HG02884 (cell line): ENCODE results near the gene DSEL.

Source experiments
- ATAC-seq: cut with Tn5 transposase; IDR thresholded peaks from one replicate; pipeline ENCODE4 v1.9.1; 2021; ENCODE audit warnings: mild to moderate bottlenecking, moderate library complexity; ENCODE audit not compliant: unreplicated experiment

DSEL gene

DNA sequence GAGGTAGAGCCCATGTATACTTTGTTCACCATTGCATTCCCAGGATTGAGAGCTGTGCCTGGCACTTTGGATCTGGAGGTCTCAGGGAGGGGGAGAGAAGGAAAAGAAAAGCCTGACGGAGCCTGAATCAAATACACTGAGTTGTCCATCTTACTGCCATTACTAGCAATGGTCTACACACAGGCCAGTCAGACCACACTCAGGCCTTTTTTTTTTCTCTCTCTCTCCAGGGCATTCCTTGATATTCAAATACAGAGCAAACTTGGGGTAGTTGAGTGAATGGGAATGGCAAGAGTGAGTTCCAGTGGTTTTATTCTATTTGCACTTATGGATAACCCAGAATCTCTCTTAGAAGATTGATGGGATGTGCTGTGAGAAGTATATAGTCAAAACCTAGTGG is 11.8 kb downstream of the DSEL start:
- no peak for ATAC-seq

DNA sequence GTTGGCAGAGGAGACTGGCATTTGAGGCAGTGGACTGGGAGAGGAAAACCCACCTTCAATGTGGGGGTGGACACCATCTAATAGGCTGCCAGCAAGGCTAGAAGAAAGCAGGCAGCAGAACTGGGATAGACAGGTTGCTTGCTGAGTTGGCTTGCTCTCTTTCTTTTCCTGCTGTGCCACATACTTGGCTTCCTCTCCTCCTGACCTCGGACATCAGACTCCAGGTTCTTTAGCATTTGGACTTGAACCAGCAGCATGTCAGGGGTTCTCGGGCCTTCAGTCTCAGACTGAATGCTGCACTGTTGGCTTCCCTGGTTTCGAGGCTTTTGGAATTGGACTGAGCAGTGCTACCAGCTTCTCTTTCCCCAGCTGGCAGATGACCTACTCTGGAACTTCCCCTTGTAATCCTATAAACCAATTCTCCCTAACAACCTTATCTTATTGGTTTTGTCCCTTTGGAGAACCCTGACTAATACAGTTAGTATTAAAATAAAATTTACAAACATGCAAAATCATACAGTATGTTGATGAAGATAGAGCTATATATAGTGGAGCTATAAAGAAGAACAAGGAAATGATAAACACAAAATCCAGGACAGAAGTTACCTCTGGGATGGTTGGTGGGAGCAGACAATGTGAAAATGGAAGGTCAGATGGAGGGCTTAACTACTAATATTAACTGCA is 15.9 kb downstream of the DSEL start:
- no peak for ATAC-seq

DNA sequence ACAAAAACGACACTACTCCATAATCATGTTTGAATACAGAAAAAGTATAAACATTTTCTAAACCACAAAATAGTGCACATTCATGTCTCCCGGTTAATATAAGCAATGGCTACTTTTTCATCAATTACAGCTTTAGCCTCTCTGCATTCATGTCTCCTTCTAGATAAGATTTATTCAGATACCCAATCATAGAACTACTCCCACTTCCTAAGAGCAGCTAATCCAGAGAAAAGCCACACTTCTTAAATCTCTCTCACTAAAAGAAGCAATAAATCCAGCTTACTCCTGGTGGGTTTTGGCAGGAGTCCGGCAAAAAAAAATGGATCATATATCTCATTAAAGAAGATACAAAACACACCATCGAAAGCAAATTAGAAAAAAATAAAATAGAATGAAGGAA is 20.1 kb downstream of the DSEL start:
- no peak for ATAC-seq

DNA sequence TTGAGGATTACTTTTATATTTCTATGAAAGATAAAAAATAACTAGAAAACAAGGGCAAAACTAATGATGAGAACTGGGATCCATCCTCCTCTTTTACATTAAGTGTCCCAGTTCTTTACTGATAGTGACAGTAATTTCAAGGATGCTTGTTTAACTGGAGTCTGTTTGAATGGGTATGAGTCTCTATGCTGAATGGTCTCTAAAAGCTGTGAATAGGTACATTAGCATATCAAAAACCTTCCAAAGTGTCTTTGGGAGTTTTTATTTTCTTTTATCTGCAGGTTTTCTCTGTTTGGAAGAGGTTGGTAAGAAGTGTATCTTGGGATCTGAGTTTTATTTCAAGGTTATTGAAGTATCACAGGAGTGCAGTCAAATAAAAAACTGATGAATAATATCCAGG is 30.0 kb downstream of the DSEL start:
- no peak for ATAC-seq

DNA sequence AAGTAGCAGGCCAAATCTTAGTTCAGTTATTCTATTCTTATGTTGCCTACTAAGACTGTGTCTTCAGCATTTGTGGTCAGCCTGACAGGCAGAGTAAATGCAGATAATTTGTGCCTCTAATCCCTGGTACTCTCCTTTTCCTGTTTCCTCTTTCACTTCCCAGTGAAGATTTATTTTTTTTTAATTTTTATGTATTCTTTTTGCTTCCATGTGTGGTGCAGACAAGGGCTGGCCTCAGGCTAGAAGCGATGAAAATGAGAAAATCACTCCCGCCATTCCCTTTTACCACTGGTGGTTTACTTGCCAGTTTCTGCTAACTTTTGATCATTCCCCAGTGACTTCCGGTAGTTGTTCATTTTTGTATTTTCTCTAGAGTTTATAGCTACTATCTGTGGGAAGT is 30.9 kb downstream of the DSEL start:
- no peak for ATAC-seq

DNA sequence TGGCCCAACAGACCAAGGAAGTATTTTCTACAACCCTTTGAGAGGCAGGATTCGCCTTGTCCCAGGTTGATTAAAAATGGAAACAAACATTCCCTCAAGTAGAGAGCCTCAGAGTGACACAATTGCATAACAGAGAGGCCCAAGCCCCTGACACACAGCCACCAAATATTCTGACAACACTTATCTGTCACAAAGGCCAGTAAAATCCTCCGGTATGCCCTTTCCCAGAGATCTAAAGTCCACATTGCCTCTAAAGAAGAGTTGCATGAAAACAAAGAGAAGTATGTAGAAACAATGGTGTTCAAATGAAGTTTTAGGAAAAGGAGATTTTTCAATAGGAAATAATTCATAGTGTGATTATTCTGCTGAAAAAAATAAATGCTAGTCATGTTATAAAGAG is 32.1 kb downstream of the DSEL start:
- ATAC-seq = no peak

DNA sequence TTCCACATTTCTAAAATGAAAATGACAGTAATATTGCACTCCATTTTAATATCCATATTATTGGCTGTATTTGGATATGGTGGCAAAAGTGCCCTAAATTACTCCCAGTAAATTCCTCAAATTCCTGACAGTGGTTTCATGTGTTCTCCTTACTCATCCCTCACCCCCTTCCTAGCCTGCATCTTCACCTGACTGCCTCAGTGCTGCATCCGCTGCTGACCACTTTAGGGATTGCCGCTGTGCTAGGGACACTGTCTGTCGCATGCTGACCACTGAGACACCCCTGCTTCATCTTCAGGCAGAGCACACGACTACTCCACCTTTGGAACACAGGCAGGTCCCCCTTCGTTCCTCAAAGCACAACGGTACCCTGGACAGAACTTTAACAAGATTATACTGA is 32.6 kb downstream of the DSEL start:
- ATAC-seq = no peak

DNA sequence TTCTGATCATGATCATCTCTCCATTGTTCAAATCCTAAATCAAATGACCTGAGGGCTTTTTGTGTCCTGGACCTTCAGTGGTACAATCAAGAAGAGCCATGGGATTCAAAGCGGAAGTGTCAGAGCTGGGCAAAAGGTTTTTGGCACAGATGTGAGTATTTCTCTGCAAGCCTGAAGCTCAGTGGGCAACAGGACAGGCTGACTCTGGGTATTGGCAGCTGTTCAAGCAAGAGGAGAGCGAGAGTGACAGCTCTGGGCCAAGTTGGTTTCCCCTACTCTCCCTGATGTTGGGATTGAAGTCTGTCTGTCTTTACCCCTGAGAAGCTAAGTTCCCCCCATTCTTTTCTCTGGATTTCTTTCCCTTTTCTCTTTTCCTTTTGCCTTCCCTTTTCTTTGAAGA is 33.3 kb downstream of the DSEL start:
- ATAC-seq = no peak

DNA sequence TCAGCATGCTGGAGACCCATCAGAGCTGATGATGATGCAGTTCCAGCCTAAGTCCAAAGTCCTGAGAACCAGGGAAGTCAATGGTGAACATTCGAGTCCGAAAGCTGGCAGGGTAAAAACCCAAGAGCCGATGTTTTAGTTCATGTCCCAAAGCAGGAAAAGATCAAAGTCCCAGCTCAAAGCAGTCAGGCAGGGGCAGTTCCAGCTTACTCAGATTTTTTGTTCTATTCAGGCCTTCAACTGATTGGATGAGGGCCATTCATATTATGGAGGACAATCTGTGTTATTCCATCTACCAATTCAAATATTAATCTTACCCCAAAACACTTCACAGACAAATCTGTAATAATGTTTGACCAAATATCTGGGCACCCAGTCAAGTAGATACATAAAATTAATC is 38.3 kb downstream of the DSEL start:
- ATAC-seq = no peak

DNA sequence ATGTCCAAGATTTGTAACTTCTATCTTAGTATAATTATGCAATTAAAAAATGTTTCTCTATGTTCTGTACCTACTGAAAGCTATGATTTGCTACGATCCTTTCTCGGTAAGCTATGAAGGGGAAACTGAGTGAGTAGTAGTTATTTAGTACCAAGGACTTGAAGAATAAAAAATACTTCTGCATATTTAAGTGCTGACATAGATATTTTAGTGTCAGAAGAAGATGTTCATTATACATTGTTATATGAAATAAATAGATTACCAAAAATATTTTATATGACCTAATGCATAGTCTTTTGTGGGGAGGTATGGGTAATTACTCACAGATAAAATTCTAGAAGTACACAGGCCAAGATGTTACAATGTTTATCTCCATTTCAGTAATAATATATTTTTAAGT is 39.0 kb downstream of the DSEL start:
- no peak for ATAC-seq

DNA sequence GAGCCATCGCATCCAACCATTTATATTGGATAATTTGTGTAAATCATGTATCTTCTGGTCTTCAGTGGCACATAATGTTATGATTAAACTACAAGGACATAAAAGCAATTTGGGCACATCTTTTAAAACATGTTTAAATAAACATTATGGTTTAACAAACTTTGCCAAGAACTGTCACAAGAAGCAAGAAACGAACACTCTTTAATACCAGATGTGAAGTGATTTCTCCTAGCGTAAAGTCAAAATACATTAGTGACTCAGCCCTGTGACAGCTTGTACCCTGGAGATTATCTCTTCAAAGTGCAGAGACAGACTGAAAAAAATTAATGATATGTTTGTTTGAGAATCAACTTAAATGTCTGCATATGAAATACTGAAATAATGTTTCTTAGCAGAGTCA is 39.9 kb downstream of the DSEL start:
- no peak for ATAC-seq

DNA sequence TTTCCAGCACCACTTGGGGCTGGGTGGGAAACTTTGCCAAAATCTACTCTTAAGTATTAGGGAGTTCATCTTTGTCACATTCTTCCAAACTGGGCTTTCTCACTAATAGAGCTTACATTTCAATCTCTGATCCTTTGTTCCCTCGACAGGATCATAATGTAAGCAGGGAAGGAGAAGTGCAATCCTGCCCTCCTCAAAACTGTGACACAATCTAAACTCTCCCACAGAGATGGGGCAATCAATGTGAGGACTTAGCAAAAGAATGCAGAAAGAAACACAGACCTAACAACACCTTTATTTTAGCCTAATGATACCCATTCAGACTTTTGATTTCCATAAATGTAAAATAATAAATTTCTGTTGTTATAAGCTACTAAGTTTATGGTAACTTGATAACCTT is 40.8 kb downstream of the DSEL start:
- no peak for ATAC-seq

DNA sequence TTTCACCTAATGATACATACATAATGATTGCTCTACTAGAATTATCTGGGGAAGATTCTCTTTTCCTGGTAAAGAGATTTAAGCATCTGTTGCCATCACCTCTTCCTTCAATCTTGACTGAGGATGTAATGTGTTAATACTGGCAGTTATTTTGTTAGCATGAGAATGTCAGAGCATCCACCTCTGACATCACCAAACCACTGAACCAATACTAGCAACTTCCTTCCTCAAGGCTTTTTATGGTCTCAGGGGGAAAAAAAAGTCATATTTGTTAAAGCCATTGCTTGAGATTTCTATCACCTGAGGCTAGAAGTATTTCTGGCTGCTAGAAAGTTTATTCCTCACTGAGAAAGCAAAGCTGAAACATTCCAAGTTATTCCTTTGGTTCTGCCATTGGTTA is 48.5 kb downstream of the DSEL start:
- no peak for ATAC-seq

DNA sequence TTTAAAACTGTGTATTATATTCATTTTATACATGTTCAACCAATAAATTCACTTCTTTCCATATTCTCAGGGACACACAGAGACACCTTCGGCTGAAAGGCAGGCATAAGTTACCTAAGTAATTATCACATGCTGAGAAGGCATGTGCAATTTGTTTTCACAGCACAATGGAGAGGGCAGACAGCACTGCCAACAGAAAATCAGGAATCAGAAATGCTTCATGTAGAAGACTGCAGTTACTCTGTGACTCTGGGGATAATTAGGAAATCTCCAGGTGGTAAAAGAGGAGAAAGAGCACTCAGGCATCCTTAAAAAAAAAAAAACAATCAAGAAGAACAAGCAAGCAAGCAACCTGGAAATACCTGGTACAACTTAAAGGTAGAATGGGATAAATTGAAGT is 49.3 kb downstream of the DSEL start:
- no peak for ATAC-seq

DNA sequence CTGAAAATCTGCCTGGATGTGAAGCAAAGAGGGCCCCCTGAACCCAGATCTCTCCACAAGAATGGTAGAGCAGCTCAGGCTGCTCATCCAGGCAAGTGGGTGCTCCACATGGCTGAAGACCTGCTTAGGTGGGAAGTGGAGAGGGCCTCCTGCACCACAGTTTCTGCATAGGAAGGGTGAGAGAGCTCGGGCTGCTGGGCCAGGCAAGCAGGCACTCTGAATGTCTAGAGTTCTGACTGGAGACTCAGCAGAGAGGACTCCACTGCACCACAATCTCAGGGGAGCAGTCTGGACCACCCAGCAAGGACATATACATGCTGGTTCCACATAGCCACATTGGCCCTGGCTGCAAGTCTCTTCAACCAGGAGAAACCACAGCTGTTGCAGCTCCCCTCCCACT is 52.0 kb downstream of the DSEL start:
- ATAC-seq = no peak

DNA sequence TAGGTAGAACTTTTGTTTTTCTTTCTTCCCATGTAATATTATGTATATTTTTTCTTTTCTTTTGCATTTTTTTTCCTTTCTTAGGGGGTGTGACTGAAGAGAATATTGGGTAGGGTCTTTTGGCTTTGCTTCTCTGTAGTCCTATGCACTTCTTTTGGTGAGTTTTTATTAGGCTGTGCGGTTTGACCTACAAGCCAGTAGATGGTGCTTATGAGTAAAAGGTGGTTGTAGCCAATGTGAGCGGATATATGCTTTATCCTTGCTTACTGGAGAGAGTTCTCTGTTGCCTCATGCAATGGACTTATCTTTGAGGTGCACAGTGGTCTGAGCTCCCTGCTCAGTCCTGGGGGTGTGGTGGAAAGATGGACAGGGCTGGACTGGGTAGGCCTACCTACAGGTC is 52.7 kb downstream of the DSEL start:
- ATAC-seq = no peak

DNA sequence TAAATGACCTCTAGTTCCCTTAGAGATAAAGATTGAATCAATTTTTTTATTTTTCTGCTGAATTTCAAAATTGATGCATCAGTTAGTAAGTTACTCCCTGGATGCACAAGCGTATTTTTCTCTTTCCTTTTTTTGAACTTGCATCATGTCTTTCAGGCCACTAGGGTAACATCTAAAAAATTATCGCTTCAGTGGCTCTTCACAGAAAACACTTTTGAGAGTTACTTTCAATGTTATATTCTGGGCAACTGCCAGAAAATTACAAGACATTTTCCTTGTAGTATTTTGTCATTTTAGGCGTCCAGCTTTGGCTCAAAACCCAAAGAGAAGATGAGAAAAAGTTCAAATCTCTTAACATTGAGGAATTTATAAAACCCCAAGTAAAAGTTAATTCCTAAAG is 59.8 kb downstream of the DSEL start:
- ATAC-seq = no peak
